Neural cell (in vitro differentiated cells): ENCODE measurements around the gene CD68. TPM values are rescaled to one million over a fixed set of nuclear protein-coding genes. Genes with fewer than 3 reads are reported as not detected.

ENCODE experiments used
- H2AFZ ChIP-seq: fragments of 200-600, 300-800 bp; sonication (generic), shearing (Covaris generic); 2 replicates; pipeline ENCODE4 v1.6.0; 2014; ENCODE audit warnings: low read depth, mild to moderate bottlenecking, antibody characterized with exemption, low read length, moderate library complexity
- H3F3A ChIP-seq: fragments of 200-600 bp; shearing (Covaris generic); 2 replicates; pipeline ENCODE4 v1.6.1; 2016; ENCODE audit warnings: mild to moderate bottlenecking, moderate library complexity, mixed read lengths, antibody characterized with exemption, low read length; ENCODE audit not compliant: insufficient read depth, poor library complexity, severe bottlenecking
- H3K27ac ChIP-seq: fragments of 200-600, 300-800 bp; sonication (generic), shearing (Covaris generic); 2 replicates; pipeline ENCODE4 v1.5.1; 2014; ENCODE audit warnings: mild to moderate bottlenecking, low read length, moderate library complexity
- H3K27me3 ChIP-seq: fragments of 300-800, 200-600 bp; sonication (generic), shearing (Covaris generic); 2 replicates; pipeline ENCODE4 v1.6.0; 2014; ENCODE audit warnings: mild to moderate bottlenecking, low read depth, low read length, moderate library complexity; ENCODE audit not compliant: insufficient read depth
- H3K36me3 ChIP-seq: fragments of 300-800, 200-600 bp; sonication (generic), shearing (Covaris generic); 2 replicates; pipeline ENCODE4 v1.5.1; 2014; ENCODE audit warnings: mild to moderate bottlenecking, antibody characterized with exemption, low read length, moderate library complexity; ENCODE audit not compliant: insufficient read depth
- H3K4me2 ChIP-seq: fragments of 300-800, 200-600 bp; sonication (generic), shearing (Covaris generic); 2 replicates; pipeline ENCODE4 v1.6.0; 2014; ENCODE audit warnings: mild to moderate bottlenecking, low read length
- H3K4me3 ChIP-seq: fragments of 300-800, 200-600 bp; sonication (generic), shearing (Covaris generic); 2 replicates; pipeline ENCODE4 v1.5.1; 2014; ENCODE audit warnings: mild to moderate bottlenecking, low read length, moderate library complexity
- H3K79me2 ChIP-seq: fragments of 200-600 bp; shearing (Covaris generic); replicated peaks from 2 replicates; pipeline ENCODE4 v1.6.0; 2014; ENCODE audit warnings: mild to moderate bottlenecking, low read length, moderate library complexity; ENCODE audit not compliant: insufficient read depth
- H3K9ac ChIP-seq: fragments of 300-800, 200-600 bp; sonication (generic), shearing (Covaris generic); 2 replicates; pipeline ENCODE4 v1.6.1; 2016; ENCODE audit warnings: mild to moderate bottlenecking, low read length, mixed read lengths
- H3K9me2 ChIP-seq: fragments of 200-600 bp; shearing (Covaris generic); 2 replicates; pipeline ENCODE4 v1.6.1; 2016; ENCODE audit warnings: mild to moderate bottlenecking, low read length, mixed read lengths; ENCODE audit not compliant: insufficient read depth
- H3K9me3 ChIP-seq: fragments of 200-600, 300-800 bp; sonication (generic), shearing (Covaris generic); 2 replicates; pipeline ENCODE4 v1.6.1; 2016; ENCODE audit warnings: mild to moderate bottlenecking, mixed run types, low read length, moderate library complexity, mixed read lengths
- H4K20me1 ChIP-seq: fragments of 200-600 bp; shearing (Covaris generic); 2 replicates; pipeline ENCODE4 v1.6.1; 2016; ENCODE audit warnings: mild to moderate bottlenecking, mixed run types; ENCODE audit not compliant: insufficient read depth
- CTCF ChIP-seq: fragments of 450-650 bp; IDR thresholded peaks from 2 replicates; pipeline ENCODE4 v1.5.1; 2014; ENCODE audit warnings: antibody characterized with exemption, mild to moderate bottlenecking, moderate library complexity; ENCODE audit not compliant: poor library complexity, severe bottlenecking
- EP300 ChIP-seq: fragments of 450-650 bp; conservative IDR thresholded peaks from 2 replicates; pipeline ENCODE4 v1.6.1; 2014; ENCODE audit warnings: antibody characterized with exemption, mild to moderate bottlenecking, moderate library complexity; ENCODE audit not compliant: poor library complexity, severe bottlenecking
- EZH2 ChIP-seq: fragments of 200-600, 300-800 bp; shearing (Covaris generic), sonication (generic); IDR thresholded peaks from 2 replicates; pipeline ENCODE4 v1.6.1; 2014; ENCODE audit warnings: antibody characterized with exemption, low read length, borderline replicate concordance, mild to moderate bottlenecking; ENCODE audit not compliant: insufficient read depth, poor library complexity, severe bottlenecking
- MXI1 ChIP-seq: fragments of 450-650 bp; conservative IDR thresholded peaks from 2 replicates; pipeline ENCODE4 v1.6.1; 2014; ENCODE audit warnings: antibody characterized with exemption, mild to moderate bottlenecking; ENCODE audit not compliant: poor library complexity, severe bottlenecking
- POLR2AphosphoS5 ChIP-seq: IDR thresholded peaks from 2 replicates; pipeline ENCODE4 v1.6.1; 2012
- RAD21 ChIP-seq: fragments of 450-650 bp; conservative IDR thresholded peaks from 2 replicates; pipeline ENCODE4 v1.6.1; 2014; ENCODE audit warnings: antibody characterized with exemption, mild to moderate bottlenecking, moderate library complexity
- REST ChIP-seq: IDR thresholded peaks from 2 replicates; pipeline ENCODE4 v1.6.1; 2012; ENCODE audit warnings: borderline replicate concordance
- SMC3 ChIP-seq: fragments of 450-650 bp; conservative IDR thresholded peaks from 2 replicates; pipeline ENCODE4 v1.6.1; 2014; ENCODE audit warnings: antibody characterized with exemption, mild to moderate bottlenecking, moderate library complexity; ENCODE audit not compliant: poor library complexity
- TAF1 ChIP-seq: IDR thresholded peaks from 2 replicates; pipeline ENCODE4 v1.6.1; 2012; ENCODE audit warnings: low read depth
- polyA plus RNA-seq: library from polyadenylated mRNA; depleted of rRNA; stranded (reverse); fragments of >200 nt; gene quantifications from 2 replicates; pipeline ENCODE4 v1.2.3, GENCODE V29; 2014

The CD68 gene
- polyA plus RNA-seq, 1 donor from 2014 or later, result not detected

GRCh38 chr17:7569571-7569970 lies 9.9 kb upstream of the CD68 start:
- H3K79me2 ChIP-seq, result peaks cover 18% of the 10 kb centered on the region

GRCh38 chr17:7570351-7570750 lies 9.1 kb upstream of the CD68 start:
- H3K9ac ChIP-seq, result no peak overlapping the region
- H3K36me3 ChIP-seq, result peaks cover 12% of the 10 kb centered on the region
- H3K79me2 ChIP-seq, result peaks cover 26% of the 10 kb centered on the region
- H3F3A ChIP-seq, result no peaks in the 10 kb centered on the region
- no peak overlapping the region for H2AFZ ChIP-seq
- peaks cover 17% of the 10 kb centered on the region for H4K20me1 ChIP-seq
- no peak for TF ChIP-seq REST
- no peak for TF ChIP-seq EZH2
- no peaks in the 10 kb centered on the region for H3K27me3 ChIP-seq
- H3K4me3 ChIP-seq, result no peak overlapping the region
- H3K4me2 ChIP-seq, result no peak overlapping the region
- no peaks in the 10 kb centered on the region for H3K9me3 ChIP-seq
- H3K9me2 ChIP-seq, result no peaks in the 10 kb centered on the region
- no peak overlapping the region for H3K27ac ChIP-seq

More at GRCh38 chr17:7569571-7569970, 9.9 kb upstream of the CD68 start:
- H3K4me2 ChIP-seq, result no peak overlapping the region
- peaks cover 9% of the 10 kb centered on the region for H4K20me1 ChIP-seq
- no peak overlapping the region for H2AFZ ChIP-seq
- H3K9me3 ChIP-seq, result no peaks in the 10 kb centered on the region
- H3K4me3 ChIP-seq, result no peak overlapping the region
- no peak for TF ChIP-seq EP300
- no peak for TF ChIP-seq POLR2AphosphoS5
- TF ChIP-seq CTCF, result no peak
- TF ChIP-seq TAF1, result no peak
- TF ChIP-seq SMC3, result no peak
- TF ChIP-seq RAD21, result no peak
- no peak for TF ChIP-seq EZH2
- no peak for TF ChIP-seq REST
- TF ChIP-seq MXI1, result no peak
- peaks cover 7% of the 10 kb centered on the region for H3K36me3 ChIP-seq
- no peaks in the 10 kb centered on the region for H3F3A ChIP-seq
- H3K27me3 ChIP-seq, result no peaks in the 10 kb centered on the region
- H3K9me2 ChIP-seq, result no peaks in the 10 kb centered on the region
- no peak overlapping the region for H3K27ac ChIP-seq
- H3K9ac ChIP-seq, result no peak overlapping the region
